NT2/D1 (cell line): ENCODE data around the gene FAM76B.
"Not testable (repeated sequence)": the region's sequence is repeated elsewhere in the genome, so short reads cannot be mapped to it uniquely, and the experiment has no call there.

Experiments
- DNase-seq: peaks from one replicate; pipeline ENCODE4 v3.0.0-alpha.2; 2011; ENCODE audit warnings: low read depth, low spot score
- H3K27me3 ChIP-seq: 2 replicates; pipeline ENCODE4 v1.6.0; 2011; ENCODE audit warnings: mild to moderate bottlenecking; ENCODE audit not compliant: insufficient read length, insufficient read depth
- H3K36me3 ChIP-seq: 2 replicates; pipeline ENCODE4 v1.6.1; 2011; ENCODE audit warnings: mild to moderate bottlenecking, low read length, mixed read lengths; ENCODE audit not compliant: insufficient read depth, insufficient read length
- H3K4me1 ChIP-seq: 2 replicates; pipeline ENCODE4 v1.5.1; 2011; ENCODE audit not compliant: insufficient read depth, insufficient read length
- H3K4me3 ChIP-seq: 2 replicates; pipeline ENCODE4 v1.5.1; 2011; ENCODE audit warnings: low read depth; ENCODE audit not compliant: insufficient read length
- H3K9ac ChIP-seq: 2 replicates; pipeline ENCODE4 v1.6.0; 2011; ENCODE audit warnings: low read depth; ENCODE audit not compliant: insufficient read length
- H3K9me3 ChIP-seq: 2 replicates; pipeline ENCODE4 v1.5.1; 2011; ENCODE audit warnings: mild to moderate bottlenecking, low read length; ENCODE audit not compliant: insufficient read depth
- SUZ12 ChIP-seq: IDR thresholded peaks from 2 replicates; pipeline ENCODE4 v1.6.1; 2011; ENCODE audit not compliant: insufficient read length, insufficient read depth; ENCODE audit errors: extremely low read depth
- YY1 ChIP-seq: IDR thresholded peaks from 2 replicates; pipeline ENCODE4 v1.6.1; 2011; ENCODE audit not compliant: insufficient read length, insufficient read depth
- ZNF274 ChIP-seq: IDR thresholded peaks from 2 replicates; pipeline ENCODE4 v1.6.1; 2011; ENCODE audit warnings: mild to moderate bottlenecking, low read depth, low read length

The FAM76B gene

DNA sequence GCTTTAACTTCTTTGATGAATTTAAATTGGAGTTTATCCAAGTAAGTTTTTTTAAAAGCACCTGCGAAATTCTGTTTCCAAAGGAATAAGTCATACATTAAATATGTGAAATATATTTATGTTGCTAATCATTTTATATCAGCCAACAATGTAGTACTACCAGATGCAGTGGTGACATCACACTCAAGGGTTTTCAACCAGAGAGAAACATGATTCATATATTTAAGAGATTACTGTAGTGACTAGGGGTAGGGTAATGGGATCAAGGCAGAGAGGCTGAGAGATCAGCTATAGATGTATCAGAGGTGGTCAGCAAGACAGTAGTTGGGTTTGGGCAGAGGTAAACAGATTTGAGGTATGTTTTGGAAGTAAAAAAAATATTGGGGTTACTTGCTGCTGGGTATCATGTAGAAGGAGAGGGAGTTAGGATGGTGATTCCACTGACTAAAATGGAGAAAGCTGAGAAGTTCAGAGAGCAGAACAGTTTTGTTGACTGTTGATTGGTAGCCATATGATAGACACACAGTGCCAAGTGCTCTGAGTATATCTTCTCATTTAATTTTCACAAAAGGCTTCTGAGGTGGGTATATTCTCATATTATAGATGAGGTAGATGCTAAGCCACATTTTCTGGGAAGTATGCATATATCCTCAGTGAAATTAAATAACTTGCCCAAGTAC, 40.1 kb upstream of the FAM76B start:
- DNase-seq, result no peak
- Histone ChIP-seq H3K27me3 (no peaks in the 10 kb centered on the region), H3K9ac (no peak overlapping the region), H3K4me1 (no peaks in the 10 kb centered on the region), H3K9me3 (no peaks in the 10 kb centered on the region), H3K4me3 (no peak overlapping the region), H3K36me3 (peaks cover 51% of the 10 kb centered on the region)
- TF ChIP-seq YY1 (no peak), ZNF274 (no peak), SUZ12 (no peak)

DNA sequence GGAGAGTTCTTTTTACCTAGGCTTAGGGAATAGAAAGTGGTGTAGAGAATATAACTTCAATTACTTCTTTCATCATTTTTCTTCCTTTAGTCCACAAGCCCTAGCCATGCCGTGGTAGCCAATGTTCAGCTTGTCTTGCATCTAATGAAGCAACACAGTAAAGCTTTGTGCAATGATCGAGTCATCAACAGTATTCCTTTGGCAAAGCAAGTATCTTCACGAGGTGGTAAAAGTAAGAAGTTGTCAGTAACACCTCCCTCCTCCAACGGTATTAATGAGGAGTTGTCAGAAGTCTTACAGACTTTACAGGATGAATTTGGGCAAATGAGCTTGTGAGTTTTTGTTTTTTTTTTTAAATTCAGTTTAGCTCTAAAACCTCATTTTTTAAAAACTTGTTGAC, 38.1 kb upstream of the FAM76B start:
- peaks cover 39% of the 10 kb centered on the region for H3K36me3 ChIP-seq
- no peak overlapping the region for H3K4me3 ChIP-seq
- no peak overlapping the region for H3K9ac ChIP-seq
- no peaks in the 10 kb centered on the region for H3K4me1 ChIP-seq
- no peaks in the 10 kb centered on the region for H3K27me3 ChIP-seq
- no peaks in the 10 kb centered on the region for H3K9me3 ChIP-seq
- no peak for TF ChIP-seq ZNF274
- no peak for TF ChIP-seq YY1
- TF ChIP-seq SUZ12, result no peak
- DNase-seq, result no peak

DNA sequence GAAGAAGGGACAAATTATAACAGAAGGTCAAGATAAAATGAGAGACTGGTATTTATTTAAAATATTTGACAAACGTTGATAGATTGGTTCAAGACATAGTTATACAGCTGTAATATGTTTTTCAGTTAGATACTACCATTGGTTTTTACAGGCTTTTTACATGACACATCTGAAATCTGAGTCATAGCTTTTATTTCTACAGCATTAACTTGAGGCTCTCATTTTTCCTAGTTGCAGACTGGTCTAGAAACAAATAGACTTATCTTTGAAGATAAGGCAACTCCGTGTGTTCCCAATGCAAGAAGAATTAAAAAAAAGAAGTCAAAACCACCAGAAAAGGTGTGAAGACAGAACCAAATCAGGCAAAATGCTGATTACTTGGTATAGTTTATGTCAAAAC, 32.1 kb upstream of the FAM76B start:
- no peaks in the 10 kb centered on the region for H3K4me1 ChIP-seq
- no peak for TF ChIP-seq SUZ12
- TF ChIP-seq YY1, result no peak
- TF ChIP-seq ZNF274, result no peak
- H3K36me3 ChIP-seq, result peaks cover 38% of the 10 kb centered on the region
- no peak for DNase-seq
- H3K9ac ChIP-seq, result no peak overlapping the region
- no peaks in the 10 kb centered on the region for H3K9me3 ChIP-seq
- no peak overlapping the region for H3K4me3 ChIP-seq
- no peaks in the 10 kb centered on the region for H3K27me3 ChIP-seq

DNA sequence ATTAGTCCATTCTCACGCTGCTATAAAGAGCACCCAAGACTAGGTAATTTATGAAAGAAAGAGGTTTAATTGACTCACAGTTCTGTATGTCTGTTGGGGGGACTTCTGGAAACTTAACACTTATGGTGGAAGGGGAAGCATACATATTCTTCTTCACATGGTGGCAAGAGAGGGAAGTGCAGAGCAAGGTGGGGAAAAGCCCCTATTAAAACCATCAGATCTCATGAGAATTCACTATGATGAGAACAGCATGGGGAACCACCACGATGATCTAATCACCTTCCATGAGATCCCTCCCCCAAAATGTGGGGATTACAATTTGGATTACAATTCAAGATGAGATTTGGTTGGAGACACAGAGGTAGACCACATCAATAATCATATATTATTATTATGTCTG, 26.5 kb upstream of the FAM76B start:
- no peak for TF ChIP-seq YY1
- TF ChIP-seq SUZ12, result no peak
- no peak for TF ChIP-seq ZNF274
- no peak overlapping the region for H3K4me3 ChIP-seq
- H3K36me3 ChIP-seq, result peaks cover 23% of the 10 kb centered on the region
- no peak for DNase-seq
- no peaks in the 10 kb centered on the region for H3K4me1 ChIP-seq
- no peak overlapping the region for H3K9ac ChIP-seq
- H3K27me3 ChIP-seq, result no peaks in the 10 kb centered on the region
- no peaks in the 10 kb centered on the region for H3K9me3 ChIP-seq

DNA sequence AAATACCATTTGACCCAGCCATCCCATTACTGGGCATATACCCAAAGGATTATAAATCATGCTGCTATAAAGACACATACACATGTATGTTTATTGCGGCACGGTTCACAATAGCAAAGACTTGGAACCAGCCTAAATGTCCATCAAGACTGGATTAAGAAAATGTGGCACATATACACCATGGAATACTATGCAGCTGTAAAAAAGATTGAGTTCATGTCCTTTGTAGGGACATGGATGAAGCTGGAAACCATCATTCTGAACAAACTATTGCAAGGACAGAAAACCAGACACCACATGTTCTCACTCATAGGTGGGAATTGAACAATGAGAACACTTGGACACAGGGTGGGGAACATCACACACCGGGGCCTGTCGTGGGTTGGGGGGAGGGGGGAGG, 21.5 kb upstream of the FAM76B start:
- not testable (repeated sequence) for H3K4me3 ChIP-seq, H3K27me3 ChIP-seq, DNase-seq, H3K4me1 ChIP-seq, H3K9me3 ChIP-seq, H3K9ac ChIP-seq
- peaks cover 10% of the 10 kb centered on the region for H3K36me3 ChIP-seq

DNA sequence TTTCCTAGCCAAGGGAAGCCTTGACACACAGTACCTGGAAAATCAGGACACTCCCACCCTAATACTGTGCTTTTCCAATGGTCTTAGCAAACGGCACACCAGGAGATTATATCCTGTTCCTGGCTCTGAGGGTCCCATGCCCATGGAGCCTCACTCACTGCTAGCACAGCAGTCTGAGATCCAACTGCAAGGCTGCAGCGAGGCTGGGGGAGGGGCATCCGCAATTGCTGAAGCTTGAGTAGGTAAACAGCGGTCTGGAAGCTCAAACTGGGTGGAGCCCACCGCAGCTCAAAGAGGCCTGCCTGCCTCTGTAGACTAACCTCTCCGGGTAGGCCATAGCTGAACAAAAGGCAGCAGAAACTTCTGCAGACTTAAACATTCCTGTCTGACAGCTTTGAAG, 16.9 kb upstream of the FAM76B start:
- not testable (repeated sequence) for DNase-seq, H3K9ac ChIP-seq, H3K4me1 ChIP-seq, H3K27me3 ChIP-seq, H3K4me3 ChIP-seq
- peaks cover 18% of the 10 kb centered on the region; the same call in 1 of the 2 replicates for H3K9me3 ChIP-seq
- H3K36me3 ChIP-seq, result peaks cover 21% of the 10 kb centered on the region

DNA sequence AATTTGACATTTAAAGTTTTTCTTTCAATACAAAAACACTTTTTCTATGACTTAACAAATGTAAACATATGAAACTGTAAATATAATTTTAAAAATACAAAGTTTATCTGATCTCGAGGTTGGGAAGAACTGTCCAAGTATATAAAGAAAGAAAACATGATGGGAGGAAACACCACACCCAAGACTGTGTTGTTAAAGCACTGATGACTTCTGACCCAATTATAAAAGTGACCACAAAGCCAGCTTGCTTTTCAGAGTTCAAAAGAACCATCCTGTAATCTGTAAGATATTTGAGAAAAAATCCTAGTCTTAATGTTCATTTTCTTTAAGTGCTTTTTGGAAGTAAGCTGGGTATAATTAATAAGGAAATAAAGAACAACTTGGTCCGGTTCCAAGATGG, 16.3 kb upstream of the FAM76B start:
- DNase-seq, result no peak
- Histone ChIP-seq H3K4me1 (no peaks in the 10 kb centered on the region), H3K9ac (no peak overlapping the region), H3K4me3 (no peak overlapping the region), H3K36me3 (peaks cover 22% of the 10 kb centered on the region), H3K9me3 (peaks cover 18% of the 10 kb centered on the region; the same call in 1 of the 2 replicates), H3K27me3 (no peaks in the 10 kb centered on the region)
- TF ChIP-seq YY1 (no peak), ZNF274 (no peak)

DNA sequence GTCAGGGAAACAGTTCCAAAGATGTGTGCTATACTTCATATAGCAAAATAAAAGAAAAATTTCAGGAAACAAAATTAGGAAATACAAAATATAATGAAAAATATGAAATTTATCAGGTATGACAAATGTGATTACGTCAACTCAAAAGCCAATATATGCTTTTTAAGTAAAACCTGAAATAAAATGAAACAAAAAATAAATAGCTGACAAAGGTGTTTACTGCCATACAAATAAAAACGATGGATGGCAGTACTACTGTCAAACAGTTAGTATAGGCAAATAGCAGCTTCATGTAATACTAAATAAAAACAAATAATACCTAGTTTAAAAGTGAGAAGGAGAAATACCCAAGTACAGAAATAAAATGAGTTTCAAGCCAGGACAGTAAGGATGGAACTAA, 14.4 kb upstream of the FAM76B start:
- Histone ChIP-seq H3K27me3 (no peaks in the 10 kb centered on the region), H3K36me3 (peaks cover 39% of the 10 kb centered on the region), H3K4me1 (no peaks in the 10 kb centered on the region), H3K4me3 (no peak overlapping the region), H3K9me3 (peaks cover 18% of the 10 kb centered on the region; the same call in 1 of the 2 replicates), H3K9ac (no peak overlapping the region)
- no peak for TF ChIP-seq SUZ12
- TF ChIP-seq ZNF274, result no peak
- no peak for DNase-seq
